ENCODE measurements around the gene PLEKHB1. TPM values are rescaled to one million over a fixed set of nuclear protein-coding genes. Genes with fewer than 3 reads are reported as not detected.

PLEKHB1 gene
- total and polyA plus RNA-seq, 4 donors, result 0.75 to 1.4 (median 1.1) TPM

- TF ChIP-seq REST (IDR thresholded peaks at IDR 0.05) (no peak), FOXA1 (IDR thresholded peaks at IDR 0.05) (no peak), HNF4A (conservative IDR thresholded peaks at IDR 0.05) (no peak)
Measured at GRCh38 chr11:73652856-73653559, 6.6 kb downstream of the PLEKHB1 start (continued).

GRCh38 chr11:73653996-73654395, 7.6 kb downstream of the PLEKHB1 start:
- H3K4me3 ChIP-seq (ENCODE audit: low read depth in 1 of 3, low read length in 3 of 3), result no peak overlapping the region
- H3K9me3 ChIP-seq (ENCODE audit: control insufficient read depth in 4 of 4, low read length in 3 of 4), result no peaks in the 10 kb centered on the region
- no peaks in the 10 kb centered on the region for H3K27me3 ChIP-seq (ENCODE audit: control insufficient read depth in 4 of 4, insufficient read depth in 4 of 4, low read length in 3 of 4)
- H3K9ac ChIP-seq (ENCODE audit: low read depth in 1 of 2, low read length in 2 of 2), result no peak overlapping the region
- H3K27ac ChIP-seq (ENCODE audit: low read depth in 1 of 2, low read length in 2 of 2), result no peak overlapping the region
- H3K36me3 ChIP-seq (ENCODE audit: control insufficient read depth in 4 of 4, insufficient read depth in 3 of 4, low read depth in 1 of 4, low read length in 3 of 4), result no peaks in the 10 kb centered on the region
- 88% methylated on average over 5 of the region's 5 CpGs for WGBS
- DNase-seq (ENCODE audit: low spot score), result no peak
- H3K4me1 ChIP-seq (ENCODE audit: control insufficient read depth in 4 of 4, insufficient read depth in 4 of 4, low read length in 3 of 4), result peaks cover 0 to 8% (median 2%) of the 10 kb centered on the region in 4 donors
- TF ChIP-seq ATF3 (IDR thresholded peaks at IDR 0.05), result no peak
- TF ChIP-seq YY1 (IDR thresholded peaks at IDR 0.05), result no peak
- TF ChIP-seq SP1 (IDR thresholded peaks at IDR 0.05), result no peak
- TF ChIP-seq HNF4G (IDR thresholded peaks at IDR 0.05), result no peak
- TF ChIP-seq GABPA (IDR thresholded peaks at IDR 0.05 in 1 of 2, conservative IDR thresholded peaks at IDR 0.05 in 1 of 2), result no peak
- no peak for TF ChIP-seq MAX (IDR thresholded peaks at IDR 0.05)
- TF ChIP-seq NR2F2 (IDR thresholded peaks at IDR 0.05), result no peak
- no peak for TF ChIP-seq EGR1 (IDR thresholded peaks at IDR 0.05; ENCODE audit: low read depth in 2 of 2)
- no peak for TF ChIP-seq TAF1 (conservative IDR thresholded peaks at IDR 0.05)
- no peak for TF ChIP-seq HNF4A (conservative IDR thresholded peaks at IDR 0.05)
- no peak for TF ChIP-seq FOXA1 (IDR thresholded peaks at IDR 0.05)
- TF ChIP-seq FOXA2 (IDR thresholded peaks at IDR 0.05), result no peak
- TF ChIP-seq JUND (IDR thresholded peaks at IDR 0.05), result no peak
- TF ChIP-seq ZBTB33 (IDR thresholded peaks at IDR 0.05), result no peak

GRCh38 chr11:73654482-73655021, 8.2 kb downstream of the PLEKHB1 start:
- H3K4me3 ChIP-seq (ENCODE audit: low read depth in 1 of 3, low read length in 3 of 3), result no peak overlapping the region
- H3K27ac ChIP-seq (ENCODE audit: low read depth in 1 of 2, low read length in 2 of 2), result no peak overlapping the region
- no peak for DNase-seq (ENCODE audit: low spot score)
- H3K36me3 ChIP-seq (ENCODE audit: control insufficient read depth in 4 of 4, insufficient read depth in 3 of 4, low read depth in 1 of 4, low read length in 3 of 4), result no peaks in the 10 kb centered on the region
- no peaks in the 10 kb centered on the region for H3K27me3 ChIP-seq (ENCODE audit: control insufficient read depth in 4 of 4, insufficient read depth in 4 of 4, low read length in 3 of 4)
- no peaks in the 10 kb centered on the region for H3K9me3 ChIP-seq (ENCODE audit: control insufficient read depth in 4 of 4, low read length in 3 of 4)
- 66% methylated on average over 7 of the region's 7 CpGs for WGBS
- no peak overlapping the region for H3K9ac ChIP-seq (ENCODE audit: low read depth in 1 of 2, low read length in 2 of 2)
- H3K4me1 ChIP-seq (ENCODE audit: control insufficient read depth in 4 of 4, insufficient read depth in 4 of 4, low read length in 3 of 4), result peaks cover 0 to 8% (median 2%) of the 10 kb centered on the region in 4 donors
- TF ChIP-seq FOXA1 (IDR thresholded peaks at IDR 0.05) (no peak), JUND (IDR thresholded peaks at IDR 0.05) (peak; percentile 34 to 78), GABPA (IDR thresholded peaks at IDR 0.05 in 1 of 2, conservative IDR thresholded peaks at IDR 0.05 in 1 of 2) (no peak), REST (IDR thresholded peaks at IDR 0.05) (no peak), NR2F2 (IDR thresholded peaks at IDR 0.05) (peak; percentile 16), HNF4G (IDR thresholded peaks at IDR 0.05) (peak; percentile 71), RXRA (IDR thresholded peaks at IDR 0.05) (peak; percentile 56 to 83), RAD21 (IDR thresholded peaks at IDR 0.05) (no peak), HNF4A (conservative IDR thresholded peaks at IDR 0.05) (peak; percentile 78 to 92), EGR1 (IDR thresholded peaks at IDR 0.05; ENCODE audit: low read depth in 2 of 2) (no peak), ZBTB33 (IDR thresholded peaks at IDR 0.05) (no peak), YY1 (IDR thresholded peaks at IDR 0.05) (no peak)
